Testis (tissue), 2 donors: ENCODE results near the gene PINK1.

Experiments
- POLR2A ChIP-seq: fragments of 450-650 bp; IDR thresholded peaks from one replicate; pipeline ENCODE4 v1.6.1; 2017; ENCODE audit warnings: antibody characterized with exemption, mild to moderate bottlenecking, moderate library complexity
- TF ChIP-seq, protein P1 (sequence below), 3 experiments: fragments of 450-650 bp in 2 of 3; fragments of 200-600 bp in 1 of 3; sonication (generic) in 1 of 3; IDR thresholded peaks; one replicate each; pipeline ENCODE4 v1.5.1; 2016 to 2019; ENCODE audit warnings: antibody characterized with exemption in 3 of 3, mild to moderate bottlenecking in 2 of 3, moderate library complexity in 1 of 3

DNA sequence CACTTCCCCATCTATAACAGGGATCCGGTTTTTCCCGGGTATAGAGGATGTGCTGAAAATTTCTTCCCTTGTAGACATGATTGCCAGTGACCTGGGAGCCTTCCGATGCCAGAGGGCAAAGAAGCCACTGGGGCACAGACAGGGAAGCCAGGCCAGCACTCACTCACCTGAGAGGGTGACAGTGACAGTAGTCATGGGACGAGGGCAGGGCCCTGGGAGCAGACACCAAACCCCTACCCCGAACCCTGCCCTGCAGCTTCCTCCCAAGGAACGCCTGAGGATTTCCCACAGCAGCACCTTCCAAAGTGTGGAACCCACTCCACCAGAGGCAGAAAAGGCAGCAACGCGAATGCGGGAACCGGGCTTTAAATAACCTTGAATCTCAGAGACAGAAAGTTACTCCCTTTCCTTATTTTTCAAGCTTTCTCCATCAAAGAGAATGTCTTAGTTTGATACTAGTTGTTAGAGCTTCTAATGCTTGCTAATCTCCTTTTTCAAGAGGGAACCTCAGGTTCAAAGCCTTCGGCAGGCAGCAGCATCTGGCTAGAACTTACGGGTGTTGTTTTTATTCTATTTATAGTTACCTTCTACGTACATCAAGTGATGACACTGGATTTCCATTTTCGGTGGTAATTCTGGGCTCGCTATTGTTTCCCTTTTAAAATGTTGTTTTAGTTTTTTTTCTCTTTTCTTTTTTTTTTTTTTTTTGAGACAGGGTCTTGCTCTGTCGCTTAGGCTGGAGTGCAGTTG, 25.1 kb downstream of the PINK1 start:
- TF ChIP-seq, protein P1, sequence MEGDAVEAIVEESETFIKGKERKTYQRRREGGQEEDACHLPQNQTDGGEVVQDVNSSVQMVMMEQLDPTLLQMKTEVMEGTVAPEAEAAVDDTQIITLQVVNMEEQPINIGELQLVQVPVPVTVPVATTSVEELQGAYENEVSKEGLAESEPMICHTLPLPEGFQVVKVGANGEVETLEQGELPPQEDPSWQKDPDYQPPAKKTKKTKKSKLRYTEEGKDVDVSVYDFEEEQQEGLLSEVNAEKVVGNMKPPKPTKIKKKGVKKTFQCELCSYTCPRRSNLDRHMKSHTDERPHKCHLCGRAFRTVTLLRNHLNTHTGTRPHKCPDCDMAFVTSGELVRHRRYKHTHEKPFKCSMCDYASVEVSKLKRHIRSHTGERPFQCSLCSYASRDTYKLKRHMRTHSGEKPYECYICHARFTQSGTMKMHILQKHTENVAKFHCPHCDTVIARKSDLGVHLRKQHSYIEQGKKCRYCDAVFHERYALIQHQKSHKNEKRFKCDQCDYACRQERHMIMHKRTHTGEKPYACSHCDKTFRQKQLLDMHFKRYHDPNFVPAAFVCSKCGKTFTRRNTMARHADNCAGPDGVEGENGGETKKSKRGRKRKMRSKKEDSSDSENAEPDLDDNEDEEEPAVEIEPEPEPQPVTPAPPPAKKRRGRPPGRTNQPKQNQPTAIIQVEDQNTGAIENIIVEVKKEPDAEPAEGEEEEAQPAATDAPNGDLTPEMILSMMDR (IDR thresholded peaks at IDR 0.05) = no peak
- no peak for TF ChIP-seq POLR2A
